SK-N-SH (cell line): Measurements from ENCODE around the gene MAPK12.

Experiments
- MXI1 ChIP-seq: IDR thresholded peaks from 2 replicates; pipeline ENCODE4 v1.6.1; 2012; ENCODE audit warnings: mild to moderate bottlenecking, low read depth, low read length, improper control_type of control experiment
- TAF1 ChIP-seq: IDR thresholded peaks from 2 replicates; pipeline ENCODE4 v1.6.1; 2012; ENCODE audit warnings: low read depth, mild to moderate bottlenecking, low read length, moderate library complexity, borderline replicate concordance

GRCh38 chr22:50264946-50265669, 3.6 kb upstream of the MAPK12 start:
- no peak for TF ChIP-seq TAF1
- no peak for TF ChIP-seq MXI1
